Large intestine (tissue), 3 donors: ENCODE measurements around the gene PLCD1. TPM values are rescaled to one million over a fixed set of nuclear protein-coding genes. Genes with fewer than 3 reads are reported as not detected.
"Not testable (repeated sequence)": the region's sequence is repeated elsewhere in the genome, so short reads cannot be mapped to it uniquely, and the experiment has no call there.

Experiments used
- DNase-seq, 2 donors: peaks; one replicate each; pipeline versions ENCODE4 v3.0.0 to v3.0.0-alpha.2; 2013
- H3K27ac ChIP-seq: one replicate; pipeline ENCODE4 v1.5.1; 2013; ENCODE audit warnings: low read length
- H3K27me3 ChIP-seq: 2 replicates; pipeline ENCODE4 v1.6.1; 2013; ENCODE audit warnings: low read length; ENCODE audit not compliant: control insufficient read depth, insufficient read depth
- H3K36me3 ChIP-seq: 2 replicates; pipeline ENCODE4 v1.6.1; 2013; ENCODE audit warnings: low read length; ENCODE audit not compliant: control insufficient read depth, insufficient read depth
- H3K4me1 ChIP-seq: one replicate; pipeline ENCODE4 v1.6.1; 2013; ENCODE audit warnings: low read length; ENCODE audit not compliant: control insufficient read depth, insufficient read depth
- H3K4me3 ChIP-seq: one replicate; pipeline ENCODE4 v1.5.1; 2013; ENCODE audit warnings: low read length
- H3K9me3 ChIP-seq: one replicate; pipeline ENCODE4 v1.6.1; 2013; ENCODE audit warnings: mild to moderate bottlenecking, low read depth, low read length, moderate library complexity; ENCODE audit not compliant: control insufficient read depth
- WGBS: methylation state at CpG from one replicate; pipeline ENCODE4 v1.1.5; 2013; ENCODE audit warnings: low lambda C conversion rate; ENCODE audit not compliant: insufficient coverage; 5-methylcytosine and 5-hydroxymethylcytosine counted together
- polyA plus RNA-seq: library from polyadenylated mRNA; unstranded; fragments of 120-200 nt; gene quantifications from one replicate; pipeline ENCODE4 v1.2.1, GENCODE V29; 2013

The PLCD1 gene
- polyA plus RNA-seq, 1 donor: 13.4 TPM

DNA sequence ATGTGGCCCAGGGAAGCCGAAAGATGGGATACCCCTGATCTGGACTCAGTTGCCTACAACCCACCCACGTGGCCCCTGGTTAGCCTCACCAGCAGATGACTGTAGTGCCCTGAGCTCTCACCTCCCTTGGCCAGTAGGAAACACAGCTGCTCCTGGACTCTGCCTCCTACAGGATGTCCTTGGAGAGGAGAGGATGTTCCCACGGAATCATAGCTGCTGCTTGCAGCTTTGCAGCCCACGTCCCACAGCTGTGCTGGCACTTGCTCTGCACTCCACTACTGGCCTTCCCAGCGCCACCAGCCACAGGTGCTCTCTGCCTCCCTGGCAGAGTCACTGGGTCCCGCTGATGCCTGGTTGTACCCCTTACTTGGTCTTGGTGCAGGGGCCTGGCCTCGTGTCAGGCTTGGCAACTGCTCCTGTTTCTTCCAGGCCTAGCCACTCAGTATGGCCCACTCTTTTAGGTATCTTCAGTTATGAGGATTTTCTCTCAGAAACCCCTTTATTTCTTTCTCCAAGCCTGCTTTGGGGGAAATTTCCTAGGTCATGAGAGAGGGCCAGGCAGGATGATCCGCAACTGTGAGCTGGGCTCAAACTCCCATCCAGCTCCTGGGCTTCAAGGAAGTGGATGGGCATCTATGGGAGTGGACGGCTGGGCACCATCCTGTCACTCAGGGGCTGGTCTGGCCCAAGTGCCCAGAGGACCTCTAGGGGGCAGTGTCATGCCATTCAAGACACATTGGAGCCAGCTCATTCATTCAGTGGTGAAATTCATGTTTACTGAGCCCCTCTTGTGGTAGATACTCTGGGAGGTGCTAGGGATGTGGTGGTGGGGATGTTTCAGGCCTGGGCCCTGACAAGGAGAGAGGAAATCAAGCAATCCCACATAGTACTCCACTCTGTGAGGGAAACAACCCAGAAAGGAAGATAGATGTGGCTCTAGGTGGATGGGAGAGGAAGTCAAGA lies 55.0 kb downstream of the PLCD1 start:
- H3K9me3 ChIP-seq: no peaks in the 10 kb centered on the region
- H3K4me3 ChIP-seq: no peak overlapping the region
- H3K4me1 ChIP-seq: peaks cover 7% of the 10 kb centered on the region
- peak; percentile 57 to 66 for DNase-seq
- WGBS: no CpG with 5 or more reads among the region's 9 CpGs
- no peak overlapping the region for H3K27ac ChIP-seq
- H3K36me3 ChIP-seq: peaks cover 46% of the 10 kb centered on the region
- H3K27me3 ChIP-seq: no peaks in the 10 kb centered on the region

DNA sequence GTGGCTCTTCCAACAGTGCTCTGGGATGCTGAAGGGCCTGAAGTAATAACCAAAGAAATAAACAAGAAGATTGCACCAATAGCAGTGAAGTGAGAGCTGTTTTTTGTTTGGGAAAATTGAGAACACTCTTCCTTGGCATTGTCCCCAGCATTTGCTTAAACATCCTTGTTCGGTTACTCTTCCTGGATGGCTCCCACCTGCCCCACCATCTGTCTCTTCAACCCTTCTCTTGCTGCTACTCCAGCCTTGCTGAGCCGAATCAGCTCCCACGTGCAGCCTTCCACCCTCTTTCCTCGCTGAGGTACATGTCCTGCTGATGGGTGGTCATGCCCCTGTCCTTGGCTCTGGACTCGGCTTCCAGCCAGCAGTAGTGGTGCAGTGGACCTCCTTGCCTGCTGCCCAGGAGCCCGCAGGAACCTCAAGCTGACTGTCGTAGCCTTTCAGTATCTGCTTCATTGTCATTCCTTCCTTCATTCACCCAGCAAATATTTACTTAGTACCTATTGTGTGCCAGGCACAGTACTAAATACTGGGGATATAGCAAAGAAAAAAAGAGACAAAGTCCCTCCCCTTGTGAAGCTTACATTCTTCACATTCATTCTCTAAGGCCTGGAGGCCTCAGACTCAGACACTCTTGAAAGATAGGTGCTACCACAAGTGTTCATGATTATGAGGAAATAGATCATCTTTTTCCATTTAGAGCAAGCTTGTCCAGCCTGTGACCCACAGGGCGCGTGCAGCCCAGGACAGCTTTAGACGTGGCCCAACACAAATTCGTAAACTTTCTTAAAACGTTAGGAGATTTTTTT lies 56.0 kb downstream of the PLCD1 start:
- Histone ChIP-seq H3K27me3 (no peaks in the 10 kb centered on the region), H3K36me3 (peaks cover 48% of the 10 kb centered on the region), H3K9me3 (no peaks in the 10 kb centered on the region), H3K27ac (no peak overlapping the region), H3K4me3 (no peak overlapping the region), H3K4me1 (peaks cover 7% of the 10 kb centered on the region)
- WGBS: no CpG with 5 or more reads among the region's 12 CpGs
- DNase-seq: no peak

DNA sequence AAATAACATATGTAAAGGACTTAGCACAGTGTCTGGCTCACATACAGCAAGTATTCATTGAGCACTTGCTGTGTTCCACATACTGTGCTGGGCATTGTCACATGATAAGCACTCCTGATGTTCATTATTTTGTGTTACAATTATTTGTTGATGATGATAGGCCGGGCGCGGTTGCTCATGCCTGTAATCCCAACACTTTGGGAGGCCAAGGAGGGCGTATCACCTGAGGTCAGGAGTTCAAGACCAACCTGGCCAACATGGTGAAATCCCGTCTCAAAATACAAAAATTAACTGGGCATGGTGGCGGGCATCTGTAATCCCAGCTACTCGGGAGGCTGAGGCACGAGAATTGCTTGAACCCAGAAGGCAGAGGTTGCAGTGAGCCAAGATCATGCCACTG lies 57.4 kb downstream of the PLCD1 start:
- not testable (repeated sequence) for H3K27me3 ChIP-seq, H3K4me1 ChIP-seq, H3K9me3 ChIP-seq, DNase-seq, H3K27ac ChIP-seq, H3K4me3 ChIP-seq
- peaks cover 46% of the 10 kb centered on the region for H3K36me3 ChIP-seq
- no CpG with 5 or more reads among the region's 8 CpGs for WGBS

DNA sequence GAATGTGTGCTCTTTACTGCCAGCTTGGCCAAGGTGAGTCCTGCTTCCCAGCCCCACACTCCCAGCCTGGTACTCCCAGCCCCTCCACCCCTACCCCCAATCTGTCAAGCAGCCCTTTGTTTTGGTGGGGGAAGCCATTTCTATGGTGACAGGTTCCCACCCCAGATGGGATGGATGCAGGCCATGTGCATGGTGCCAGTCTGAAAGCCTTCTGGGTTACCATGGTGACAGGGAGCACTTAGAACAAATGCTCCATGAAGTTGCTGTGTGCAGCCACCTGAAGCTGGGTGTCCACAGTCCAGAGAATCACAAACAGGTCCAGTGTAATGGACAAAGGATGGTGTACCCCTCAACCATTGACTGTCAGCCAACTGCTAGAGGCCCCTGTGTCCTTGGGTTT lies 58.0 kb downstream of the PLCD1 start:
- peaks cover 41% of the 10 kb centered on the region for H3K36me3 ChIP-seq
- peaks cover 11% of the 10 kb centered on the region for H3K4me1 ChIP-seq
- no peaks in the 10 kb centered on the region for H3K9me3 ChIP-seq
- no peak overlapping the region for H3K27ac ChIP-seq
- no peak for DNase-seq
- no peak overlapping the region for H3K4me3 ChIP-seq
- no peaks in the 10 kb centered on the region for H3K27me3 ChIP-seq

DNA sequence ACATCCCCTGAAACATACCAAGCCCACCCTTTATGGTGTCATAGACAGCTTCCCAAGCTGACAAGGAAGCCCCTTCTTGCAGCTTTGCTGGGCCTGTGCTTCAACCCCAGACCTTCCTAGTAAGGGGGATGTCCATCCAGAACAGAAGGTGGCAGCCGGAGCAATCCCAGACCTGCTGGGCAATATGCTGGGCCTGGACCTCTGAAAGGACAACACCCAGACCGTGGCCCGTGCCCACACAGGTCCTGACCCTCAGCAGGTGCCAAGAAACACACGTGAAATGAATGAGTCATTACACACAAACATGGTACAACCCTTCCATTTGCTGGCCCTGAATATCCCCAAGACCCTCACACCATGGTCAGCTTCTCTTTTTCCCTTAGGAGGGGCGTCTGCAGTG lies 58.6 kb downstream of the PLCD1 start:
- Histone ChIP-seq H3K27ac (no peak overlapping the region), H3K36me3 (peaks cover 35% of the 10 kb centered on the region), H3K4me3 (no peak overlapping the region), H3K4me1 (peaks cover 15% of the 10 kb centered on the region), H3K27me3 (no peaks in the 10 kb centered on the region), H3K9me3 (no peaks in the 10 kb centered on the region)
- no CpG with 5 or more reads among the region's 5 CpGs for WGBS
- no peak for DNase-seq

DNA sequence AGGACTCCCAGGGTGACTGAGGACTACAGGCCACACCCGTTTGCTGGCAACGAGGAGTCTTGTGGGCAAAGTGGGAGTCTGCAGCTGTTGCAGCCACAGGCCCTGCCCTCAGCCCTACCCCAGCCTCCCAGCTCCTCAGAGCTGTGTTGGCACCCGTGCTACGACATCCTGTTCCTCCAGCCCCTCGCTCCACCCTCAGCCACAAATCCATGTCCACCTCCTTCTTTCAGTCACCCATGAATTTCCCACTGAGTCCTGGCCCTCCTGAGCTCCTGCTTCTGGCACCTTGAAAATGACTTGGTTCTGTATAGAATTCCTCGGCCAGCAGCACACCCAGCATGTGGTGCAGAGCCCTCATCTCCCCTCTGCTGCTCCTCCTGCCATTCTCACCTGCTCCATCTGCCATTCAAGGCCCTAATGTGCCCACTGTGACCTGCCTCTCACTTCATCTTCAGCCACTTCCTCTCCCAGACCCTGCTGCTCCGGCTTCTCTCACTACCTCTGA lies 59.8 kb downstream of the PLCD1 start:
- WGBS: no CpG with 5 or more reads among the region's 7 CpGs
- Histone ChIP-seq H3K4me1 (peaks cover 21% of the 10 kb centered on the region), H3K36me3 (peaks cover 32% of the 10 kb centered on the region), H3K4me3 (no peak overlapping the region), H3K9me3 (no peaks in the 10 kb centered on the region), H3K27ac (no peak overlapping the region), H3K27me3 (no peaks in the 10 kb centered on the region)
- no peak for DNase-seq

DNA sequence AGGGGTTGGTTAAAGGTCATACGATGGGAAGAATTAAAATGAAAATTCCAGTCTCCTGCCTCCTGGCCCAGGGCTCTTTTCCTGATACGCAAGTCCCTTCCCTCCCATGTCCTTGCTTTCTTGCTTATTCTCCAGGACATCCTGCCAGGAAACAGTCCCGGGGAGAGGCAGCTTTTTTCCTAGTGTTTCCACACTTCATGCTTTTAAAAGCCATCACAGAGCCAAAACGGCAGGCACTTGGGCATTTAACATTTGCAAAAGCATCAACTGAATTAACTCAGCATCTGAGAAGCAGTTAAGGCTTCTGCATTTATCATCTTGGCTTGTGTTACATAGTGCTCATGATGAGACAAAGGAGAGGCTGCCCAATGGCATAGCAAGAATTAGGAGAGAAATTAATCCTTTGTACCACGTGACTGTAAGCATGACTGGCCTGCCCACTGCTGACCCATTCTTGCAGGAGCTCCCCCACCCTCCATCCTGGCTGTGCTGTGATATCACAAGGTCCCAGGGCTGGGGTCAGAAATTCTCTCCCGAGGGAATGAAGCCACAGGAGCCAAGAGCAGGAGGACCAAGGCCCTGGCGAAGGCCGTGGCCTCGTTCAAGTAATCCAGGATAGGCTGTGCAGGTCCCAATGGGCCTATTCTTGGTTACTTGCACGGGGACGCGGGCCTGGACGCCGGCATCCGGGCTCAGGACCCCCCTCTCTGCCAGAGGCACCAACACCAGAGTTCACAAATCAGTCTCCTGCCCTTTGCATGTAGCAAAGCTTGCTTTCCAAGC lies 60.4 kb downstream of the PLCD1 start:
- 100% methylated on average over 1 of the region's 15 CpGs for WGBS
- Histone ChIP-seq H3K9me3 (no peaks in the 10 kb centered on the region), H3K36me3 (peaks cover 29% of the 10 kb centered on the region), H3K4me1 (peaks cover 19% of the 10 kb centered on the region), H3K27me3 (no peaks in the 10 kb centered on the region), H3K27ac (no peak overlapping the region), H3K4me3 (no peak overlapping the region)
- DNase-seq: no peak

DNA sequence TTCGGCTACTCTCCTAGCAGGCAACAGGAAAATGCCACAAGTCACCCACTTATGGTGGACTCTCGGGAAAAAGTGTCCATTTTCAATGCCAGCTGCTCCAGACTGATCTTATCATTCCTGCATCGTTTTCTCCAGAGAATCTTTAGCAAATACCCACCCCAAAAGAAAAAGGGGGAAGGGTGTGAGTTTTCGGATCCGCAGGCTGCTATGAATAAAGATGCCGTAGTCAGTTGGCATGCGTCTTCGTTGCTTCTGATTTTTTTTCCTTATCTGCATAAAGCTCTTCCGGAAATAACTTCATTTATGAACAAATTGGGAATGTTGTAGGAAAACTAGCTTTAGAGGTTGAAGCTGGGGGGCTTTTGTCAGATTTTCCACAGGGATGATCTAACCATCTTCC lies 61.2 kb downstream of the PLCD1 start:
- H3K9me3 ChIP-seq: no peaks in the 10 kb centered on the region
- no peaks in the 10 kb centered on the region for H3K27me3 ChIP-seq
- H3K4me1 ChIP-seq: peaks cover 24% of the 10 kb centered on the region
- H3K27ac ChIP-seq: no peak overlapping the region
- WGBS: no CpG with 5 or more reads among the region's 9 CpGs
- H3K36me3 ChIP-seq: peaks cover 26% of the 10 kb centered on the region
- H3K4me3 ChIP-seq: no peak overlapping the region
- DNase-seq: no peak

DNA sequence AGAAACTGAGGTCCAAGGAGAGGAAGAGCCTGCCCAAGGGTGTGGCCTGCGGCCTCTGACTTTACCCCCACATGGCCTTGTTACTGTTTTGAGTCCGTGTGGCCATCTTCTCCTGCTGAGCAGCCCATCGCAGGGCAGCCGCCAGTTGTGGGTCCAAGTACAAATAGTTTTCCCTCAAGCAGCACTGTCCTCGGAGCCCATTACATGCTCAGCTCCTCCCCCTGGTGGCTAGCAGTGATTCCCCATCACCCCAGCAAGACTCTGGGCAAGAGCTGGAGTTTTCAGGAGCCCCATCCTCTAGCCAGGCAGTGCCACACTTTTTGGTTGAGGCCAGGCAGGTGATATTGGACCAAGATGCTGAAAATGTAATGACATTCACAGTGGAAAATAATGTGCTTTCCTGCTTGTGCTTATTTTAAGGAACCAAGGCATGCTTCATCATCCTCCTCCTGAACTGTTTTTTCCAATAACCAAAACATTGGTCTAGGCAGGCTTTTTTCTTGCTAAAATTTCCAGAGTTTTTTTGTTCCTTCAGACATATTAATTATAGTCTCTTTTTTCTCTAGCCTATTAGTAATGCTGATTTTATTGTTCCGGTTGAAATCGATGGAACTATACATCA lies 62.1 kb downstream of the PLCD1 start:
- Histone ChIP-seq H3K4me3 (no peak overlapping the region), H3K27me3 (no peaks in the 10 kb centered on the region), H3K36me3 (peaks cover 20% of the 10 kb centered on the region), H3K27ac (no peak overlapping the region), H3K9me3 (no peaks in the 10 kb centered on the region), H3K4me1 (peaks cover 28% of the 10 kb centered on the region)
- DNase-seq: peak; percentile 54 to 63
- 100% methylated on average over 2 of the region's 7 CpGs for WGBS
